Karpas-422 (cell line): Measurements from ENCODE around the gene ECHDC3. TPM values are rescaled to one million over a fixed set of nuclear protein-coding genes. Genes with fewer than 3 reads are reported as not detected.

Source experiments
- DNase-seq: peaks from one replicate; pipeline ENCODE4 v3.0.0-alpha.2; 2015
- H2AFZ ChIP-seq: fragments of 200-600 bp; sonication (generic); 2 replicates; pipeline ENCODE4 v1.6.1; 2014; ENCODE audit warnings: antibody characterized with exemption, low read length, mixed read lengths
- H3K27ac ChIP-seq: fragments of 200-600 bp; sonication (generic); 2 replicates; pipeline ENCODE4 v1.5.1; 2014; ENCODE audit warnings: mild to moderate bottlenecking, low read length, moderate library complexity
- H3K27me3 ChIP-seq: fragments of 200-600 bp; sonication (generic); 2 replicates; pipeline ENCODE4 v1.6.1; 2014; ENCODE audit warnings: low read length, mixed read lengths
- H3K36me3 ChIP-seq: fragments of 200-600 bp; sonication (generic); 2 replicates; pipeline ENCODE4 v1.6.1; 2014; ENCODE audit warnings: low read length, mixed read lengths; ENCODE audit not compliant: insufficient read depth
- H3K4me1 ChIP-seq: fragments of 200-600 bp; sonication (generic); 2 replicates; pipeline ENCODE4 v1.6.1; 2014; ENCODE audit warnings: mild to moderate bottlenecking, low read length, mixed read lengths
- H3K4me2 ChIP-seq: fragments of 200-600 bp; sonication (generic); 2 replicates; pipeline ENCODE4 v1.6.1; 2014; ENCODE audit warnings: low read length, low read depth, mild to moderate bottlenecking; ENCODE audit not compliant: poor library complexity, severe bottlenecking
- H3K4me3 ChIP-seq: fragments of 200-600 bp; sonication (generic); 2 replicates; pipeline ENCODE4 v1.5.1; 2014; ENCODE audit warnings: mild to moderate bottlenecking, antibody characterized with exemption, low read length, mixed read lengths
- H3K79me2 ChIP-seq: fragments of 200-600 bp; sonication (generic); 2 replicates; pipeline ENCODE4 v1.6.1; 2014; ENCODE audit warnings: mild to moderate bottlenecking, low read length, mixed read lengths
- H3K9ac ChIP-seq: fragments of 200-600 bp; sonication (generic); 2 replicates; pipeline ENCODE4 v1.6.0; 2014; ENCODE audit warnings: low read length
- H3K9me2 ChIP-seq: fragments of 200-600 bp; sonication (generic), shearing (Covaris generic); replicated peaks from 2 replicates; pipeline ENCODE4 v1.6.0; 2014; ENCODE audit warnings: mild to moderate bottlenecking, low read length, moderate library complexity; ENCODE audit not compliant: insufficient read depth
- H3K9me3 ChIP-seq: fragments of 300-700, 200-600 bp; sonication (generic); 2 replicates; pipeline ENCODE4 v1.6.1; 2014; ENCODE audit warnings: low read length, mixed read lengths
- H4K20me1 ChIP-seq: fragments of 200-600 bp; sonication (generic); 2 replicates; pipeline ENCODE4 v1.6.1; 2014; ENCODE audit warnings: mild to moderate bottlenecking, antibody characterized with exemption, low read length, low read depth; ENCODE audit not compliant: insufficient read depth
- total RNA-seq: library from RNA; depleted of rRNA; stranded (reverse); fragments of >200 nt; shearing (Covaris generic); gene quantifications from 2 replicates; pipeline ENCODE4 v1.2.3, GENCODE V29; 2014; ENCODE audit warnings: low replicate concordance

Gene ECHDC3
- total RNA-seq, 1 experiment from 2014 or later, result not detected

- Histone ChIP-seq H3K9me2 (no peaks in the 10 kb centered on the region), H3K4me3 (no peak overlapping the region), H4K20me1 (no peaks in the 10 kb centered on the region), H2AFZ (no peak overlapping the region), H3K27me3 (no peaks in the 10 kb centered on the region), H3K9ac (no peak overlapping the region), H3K79me2 (no peaks in the 10 kb centered on the region), H3K36me3 (no peaks in the 10 kb centered on the region), H3K27ac (no peak overlapping the region), H3K9me3 (no peaks in the 10 kb centered on the region), H3K4me1 (peaks cover 15% of the 10 kb centered on the region), H3K4me2 (no peak overlapping the region)
- no peak for DNase-seq
These were observed 17.2 kb downstream of the ECHDC3 start for GRCh38 chr10:11759347-11759746.

- no peak for DNase-seq
These were observed 18.0 kb downstream of the ECHDC3 start for GRCh38 chr10:11760151-11760550.

DNA sequence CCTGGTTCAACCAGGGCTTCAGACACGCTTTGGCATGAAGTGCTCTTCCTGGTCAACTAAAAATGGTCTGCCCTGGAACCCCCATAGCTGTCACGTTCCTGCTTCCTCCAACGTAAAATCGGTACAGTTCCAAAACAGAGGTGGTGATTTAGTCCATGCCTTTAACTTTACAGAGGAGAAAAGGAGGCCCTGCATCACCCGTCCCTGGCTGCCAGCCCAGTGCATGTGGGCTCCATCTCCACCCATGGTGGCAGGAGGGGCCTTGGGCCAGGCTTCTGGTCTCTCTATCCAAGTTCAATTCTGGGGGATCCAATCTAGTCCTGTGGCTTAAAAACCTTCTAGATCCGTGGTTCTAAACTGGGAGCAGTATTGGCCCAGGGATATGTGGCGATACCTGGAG, 18.7 kb downstream of the ECHDC3 start:
- Histone ChIP-seq H3K9ac (no peak overlapping the region), H3K4me2 (no peak overlapping the region), H3K9me3 (no peaks in the 10 kb centered on the region), H3K36me3 (no peaks in the 10 kb centered on the region), H2AFZ (no peak overlapping the region), H3K79me2 (no peaks in the 10 kb centered on the region), H3K4me3 (no peak overlapping the region), H3K4me1 (peaks cover 15% of the 10 kb centered on the region), H3K9me2 (no peaks in the 10 kb centered on the region), H3K27ac (no peak overlapping the region), H4K20me1 (no peaks in the 10 kb centered on the region), H3K27me3 (no peaks in the 10 kb centered on the region)
- no peak for DNase-seq

More at GRCh38 chr10:11760151-11760550, 18.0 kb downstream of the ECHDC3 start:
- Histone ChIP-seq H3K36me3 (no peaks in the 10 kb centered on the region), H3K9me2 (no peaks in the 10 kb centered on the region), H3K9ac (no peak overlapping the region), H3K27me3 (no peaks in the 10 kb centered on the region), H3K4me2 (no peak overlapping the region), H3K4me3 (no peak overlapping the region), H2AFZ (no peak overlapping the region), H3K4me1 (peaks cover 15% of the 10 kb centered on the region), H4K20me1 (no peaks in the 10 kb centered on the region), H3K27ac (no peak overlapping the region), H3K79me2 (no peaks in the 10 kb centered on the region), H3K9me3 (no peaks in the 10 kb centered on the region)

GRCh38 chr10:11761431-11761830, 19.2 kb downstream of the ECHDC3 start:
- H3K27ac ChIP-seq, result no peak overlapping the region
- H3K4me3 ChIP-seq, result no peak overlapping the region
- no peaks in the 10 kb centered on the region for H3K9me2 ChIP-seq
- no peak for DNase-seq
- peaks cover 15% of the 10 kb centered on the region for H3K4me1 ChIP-seq
- no peak overlapping the region for H2AFZ ChIP-seq
- no peaks in the 10 kb centered on the region for H3K36me3 ChIP-seq
- H3K9me3 ChIP-seq, result no peaks in the 10 kb centered on the region
- H3K79me2 ChIP-seq, result no peaks in the 10 kb centered on the region
- no peak overlapping the region for H3K4me2 ChIP-seq
- no peaks in the 10 kb centered on the region for H3K27me3 ChIP-seq
- H4K20me1 ChIP-seq, result no peaks in the 10 kb centered on the region
- H3K9ac ChIP-seq, result no peak overlapping the region

DNA sequence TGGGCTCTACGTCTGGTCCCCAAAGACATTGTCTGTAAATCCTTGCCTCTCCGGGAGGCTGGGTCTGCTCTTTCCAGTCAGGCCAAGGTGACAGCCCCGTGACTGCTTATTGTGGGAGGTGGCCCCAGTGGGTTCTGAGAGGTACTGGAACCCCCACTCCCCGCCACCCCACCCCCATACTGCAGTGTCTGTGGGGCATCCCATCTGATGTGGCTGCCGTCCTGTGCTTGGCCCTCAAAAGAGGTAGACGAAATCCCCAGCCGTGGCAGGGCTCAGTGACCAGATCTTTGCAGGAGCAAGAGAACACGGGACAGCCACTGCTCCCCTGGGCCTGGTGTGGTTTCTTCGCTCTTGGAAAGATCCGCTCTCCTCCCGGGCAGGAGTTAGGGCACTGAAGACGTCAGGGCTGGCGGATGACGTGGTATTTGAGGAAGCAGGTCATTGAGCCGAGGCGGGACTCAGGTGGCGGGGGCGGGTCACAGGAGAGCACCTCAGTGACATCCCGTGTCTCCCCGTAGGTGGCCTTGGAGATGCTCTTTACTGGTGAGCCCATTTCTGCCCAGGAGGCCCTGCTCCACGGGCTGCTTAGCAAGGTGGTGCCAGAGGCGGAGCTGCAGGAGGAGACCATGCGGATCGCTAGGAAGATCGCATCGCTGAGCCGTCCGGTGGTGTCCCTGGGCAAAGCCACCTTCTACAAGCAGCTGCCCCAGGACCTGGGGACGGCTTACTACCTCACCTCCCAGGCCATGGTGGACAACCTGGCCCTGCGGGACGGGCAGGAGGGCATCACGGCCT, 20.7 kb downstream of the ECHDC3 start:
- DNase-seq, result peak; percentile 54

DNA sequence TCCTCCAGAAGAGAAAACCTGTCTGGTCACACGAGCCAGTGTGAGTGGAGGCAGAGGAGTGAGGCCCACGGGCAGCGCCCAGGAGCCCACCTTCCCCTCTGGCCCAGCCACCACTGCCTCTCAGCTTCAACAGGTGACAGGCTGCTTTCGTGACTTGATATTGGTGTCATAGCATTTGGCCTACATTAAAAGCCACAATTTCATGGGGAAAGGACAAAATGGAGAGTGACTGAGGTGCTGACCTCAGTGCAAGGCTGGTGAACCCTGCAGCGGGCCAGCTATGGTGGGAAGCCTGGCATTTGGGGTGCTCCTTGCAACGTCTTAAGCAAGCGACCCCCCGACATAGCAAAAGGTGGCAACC, 21.3 kb downstream of the ECHDC3 start:
- Histone ChIP-seq H3K9ac (no peak overlapping the region), H3K4me3 (peak overlapping the region; percentile 51; the same call in 1 of the 2 replicates), H3K4me2 (peak overlapping the region; percentile 50), H3K9me2 (no peaks in the 10 kb centered on the region), H3K27me3 (no peaks in the 10 kb centered on the region), H3K27ac (no peak overlapping the region), H3K4me1 (peaks cover 10% of the 10 kb centered on the region), H2AFZ (peak overlapping the region; percentile 36; the same call in 1 of the 2 replicates), H4K20me1 (no peaks in the 10 kb centered on the region), H3K9me3 (no peaks in the 10 kb centered on the region), H3K79me2 (no peaks in the 10 kb centered on the region), H3K36me3 (no peaks in the 10 kb centered on the region)
- DNase-seq, result no peak

More for the DNA sequence above, 20.7 kb downstream of the ECHDC3 start:
- no peaks in the 10 kb centered on the region for H3K27me3 ChIP-seq
- H3K9me2 ChIP-seq, result no peaks in the 10 kb centered on the region
- H3K27ac ChIP-seq, result no peak overlapping the region
- no peak overlapping the region for H3K9ac ChIP-seq
- H2AFZ ChIP-seq, result peak overlapping the region; percentile 36; the same call in 1 of the 2 replicates
- H4K20me1 ChIP-seq, result no peaks in the 10 kb centered on the region
- H3K36me3 ChIP-seq, result no peaks in the 10 kb centered on the region
- H3K4me2 ChIP-seq, result peak overlapping the region; percentile 50
- H3K4me1 ChIP-seq, result peaks cover 10% of the 10 kb centered on the region
- H3K9me3 ChIP-seq, result no peaks in the 10 kb centered on the region
- H3K4me3 ChIP-seq, result peak overlapping the region; percentile 51; the same call in 1 of the 2 replicates
- no peaks in the 10 kb centered on the region for H3K79me2 ChIP-seq

DNA sequence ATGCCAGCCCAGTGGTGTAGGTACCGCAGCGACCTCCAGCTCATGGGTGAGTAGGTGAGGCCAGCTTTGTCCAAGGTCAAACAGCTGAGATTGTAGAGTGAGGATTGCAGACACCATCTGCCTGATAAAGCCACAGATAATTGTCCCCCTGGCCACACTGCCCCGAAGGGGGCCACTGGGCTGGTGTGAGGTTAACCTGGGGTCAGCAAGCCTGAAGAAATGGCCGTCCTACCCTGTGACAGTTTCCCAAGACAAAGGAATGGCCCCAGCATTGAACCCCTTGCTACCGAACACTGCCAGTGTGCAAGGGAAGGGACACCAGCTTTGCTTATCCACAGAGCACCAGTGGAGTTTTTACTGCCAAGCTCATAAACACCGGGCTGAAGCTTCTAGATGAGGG, 23.0 kb downstream of the ECHDC3 start:
- Histone ChIP-seq H3K36me3 (no peaks in the 10 kb centered on the region), H3K4me3 (no peak overlapping the region), H3K4me1 (peaks cover 10% of the 10 kb centered on the region), H3K4me2 (no peak overlapping the region), H3K9ac (no peak overlapping the region), H3K9me3 (no peaks in the 10 kb centered on the region), H3K27ac (no peak overlapping the region), H3K79me2 (no peaks in the 10 kb centered on the region), H2AFZ (no peak overlapping the region), H3K9me2 (no peaks in the 10 kb centered on the region), H4K20me1 (no peaks in the 10 kb centered on the region), H3K27me3 (no peaks in the 10 kb centered on the region)
- no peak for DNase-seq

- no peaks in the 10 kb centered on the region for H3K36me3 ChIP-seq
- H3K9me3 ChIP-seq, result no peaks in the 10 kb centered on the region
- H3K79me2 ChIP-seq, result no peaks in the 10 kb centered on the region
- H2AFZ ChIP-seq, result no peak overlapping the region
- no peaks in the 10 kb centered on the region for H3K9me2 ChIP-seq
- no peaks in the 10 kb centered on the region for H3K27me3 ChIP-seq
- no peak overlapping the region for H3K9ac ChIP-seq
- no peaks in the 10 kb centered on the region for H3K4me1 ChIP-seq
- H3K27ac ChIP-seq, result no peak overlapping the region
- no peak overlapping the region for H3K4me3 ChIP-seq
- no peaks in the 10 kb centered on the region for H4K20me1 ChIP-seq
- no peak overlapping the region for H3K4me2 ChIP-seq
- DNase-seq, result no peak
These were observed 30.6 kb downstream of the ECHDC3 start for GRCh38 chr10:11772575-11773288.
